Retinal pigment epithelial cell (primary cell): ENCODE results near the gene SNRNP48.
A peak's percentile ranks its signal among the peaks of the same experiment; 100 is the strongest.

ENCODE experiments used
- DNase-seq: peaks from one replicate; pipeline ENCODE4 v3.0.0-alpha.2; 2010; ENCODE audit warnings: low read depth
- H3K4me3 ChIP-seq: 2 replicates; pipeline ENCODE4 v1.5.1; 2011; ENCODE audit warnings: mild to moderate bottlenecking, low read length, control low read depth, moderate library complexity
- CTCF ChIP-seq: conservative IDR thresholded peaks from 2 replicates; pipeline ENCODE4 v1.5.1; 2011; ENCODE audit warnings: low read depth, low read length, control low read depth, inconsistent platforms

Gene SNRNP48

GRCh38 chr6:7593229-7593628 lies 3.2 kb downstream of the SNRNP48 start:
- no peak for TF ChIP-seq CTCF
- no peak for DNase-seq
- no peak overlapping the region for H3K4me3 ChIP-seq

- no peak overlapping the region for H3K4me3 ChIP-seq
- DNase-seq, result no peak
- no peak for TF ChIP-seq CTCF
These were observed 4.7 kb downstream of the SNRNP48 start for GRCh38 chr6:7594579-7595125.

GRCh38 chr6:7604003-7604402 lies 14.0 kb downstream of the SNRNP48 start:
- no peak overlapping the region for H3K4me3 ChIP-seq
- no peak for DNase-seq
- no peak for TF ChIP-seq CTCF

GRCh38 chr6:7604506-7604905 lies 14.5 kb downstream of the SNRNP48 start:
- DNase-seq, result no peak
- no peak overlapping the region for H3K4me3 ChIP-seq
- no peak for TF ChIP-seq CTCF

GRCh38 chr6:7615611-7616383 lies 25.8 kb downstream of the SNRNP48 start:
- no peak overlapping the region for H3K4me3 ChIP-seq
- no peak for DNase-seq
- peak; percentile 80 for TF ChIP-seq CTCF

GRCh38 chr6:7617801-7618764 lies 28.1 kb downstream of the SNRNP48 start:
- H3K4me3 ChIP-seq, result no peak overlapping the region
- no peak for TF ChIP-seq CTCF
- peak; percentile 53 for DNase-seq
